WI38 (cell line): ENCODE data around the gene MRPL41.
"Not testable (repeated sequence)": the region's sequence is repeated elsewhere in the genome, so short reads cannot be mapped to it uniquely, and the experiment has no call there.

Experiments
- H3K4me3 ChIP-seq: 2 replicates; pipeline ENCODE4 v1.5.1; 2011; ENCODE audit warnings: low read depth, mild to moderate bottlenecking, control low read depth, low read length
- CTCF ChIP-seq: IDR thresholded peaks from 2 replicates; pipeline ENCODE4 v1.5.1; 2012; ENCODE audit warnings: low read depth, mild to moderate bottlenecking, control low read depth, low read length

Gene MRPL41

GRCh38 chr9:137564817-137565411 is 13.2 kb downstream of the MRPL41 start:
- no peak overlapping the region for H3K4me3 ChIP-seq
- no peak for TF ChIP-seq CTCF

- not testable (repeated sequence) for H3K4me3 ChIP-seq
Observed at GRCh38 chr9:137568445-137568844, 16.8 kb downstream of the MRPL41 start.

GRCh38 chr9:137569609-137570203 is 18.0 kb downstream of the MRPL41 start:
- no peak overlapping the region for H3K4me3 ChIP-seq
- no peak for TF ChIP-seq CTCF

DNA sequence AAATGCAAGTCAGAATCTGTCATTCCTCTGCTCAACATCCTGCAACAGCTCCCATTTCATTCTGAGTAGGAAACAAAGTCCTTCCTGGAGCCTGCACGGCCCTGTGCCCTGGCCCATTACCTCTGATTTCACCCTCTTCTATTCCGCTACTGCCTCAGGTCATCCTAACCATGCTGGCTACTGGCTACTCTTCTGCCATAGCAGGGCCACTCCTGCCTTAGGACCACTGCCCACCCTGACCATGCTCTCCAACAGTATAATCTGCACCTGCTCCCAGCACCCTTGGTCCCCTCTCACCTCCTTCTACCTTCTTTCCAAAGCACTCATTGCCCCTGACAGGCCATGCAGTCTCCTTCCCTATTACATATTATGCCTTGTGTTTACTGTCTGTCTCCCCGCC is 18.9 kb downstream of the MRPL41 start:
- H3K4me3 ChIP-seq, result no peak overlapping the region
- TF ChIP-seq CTCF, result no peak

DNA sequence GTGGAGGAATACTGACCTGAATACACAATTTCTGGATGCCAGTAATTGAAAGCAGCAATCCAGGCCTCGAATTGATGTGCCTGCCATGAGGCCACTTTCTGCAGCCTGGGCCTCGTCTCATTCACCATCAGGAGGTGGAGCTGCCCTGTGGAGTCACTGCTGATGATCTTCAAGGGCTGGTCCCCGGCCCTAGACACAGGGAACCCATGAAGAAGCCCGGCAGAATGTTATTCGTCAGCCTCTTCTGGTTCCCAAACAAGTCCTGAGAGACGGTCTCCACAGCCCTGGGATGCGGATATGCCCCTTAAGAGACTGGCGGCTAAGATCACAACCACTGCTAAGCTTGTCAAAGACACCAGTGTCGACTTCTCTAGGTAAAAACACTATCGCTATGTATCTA is 22.5 kb downstream of the MRPL41 start:
- no peak for TF ChIP-seq CTCF
- no peak overlapping the region for H3K4me3 ChIP-seq

DNA sequence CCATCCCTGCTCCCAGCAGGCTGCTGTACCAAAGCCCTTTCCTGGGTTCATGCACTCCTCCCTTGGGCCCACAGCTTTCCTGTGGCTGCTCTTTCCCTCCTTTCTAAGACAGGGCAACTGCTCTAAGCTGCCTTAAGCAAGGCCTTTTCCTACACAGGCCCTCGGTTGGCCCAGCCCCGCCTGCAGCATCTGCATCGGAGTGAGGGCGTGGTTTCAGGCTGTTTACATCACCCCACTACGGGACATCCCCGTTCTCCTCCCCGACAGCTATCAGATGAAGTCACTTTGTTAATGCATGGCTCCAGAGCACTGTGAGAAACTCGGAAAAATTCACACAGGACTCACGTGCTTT is 23.7 kb downstream of the MRPL41 start:
- no peak for TF ChIP-seq CTCF
- H3K4me3 ChIP-seq, result no peak overlapping the region

DNA sequence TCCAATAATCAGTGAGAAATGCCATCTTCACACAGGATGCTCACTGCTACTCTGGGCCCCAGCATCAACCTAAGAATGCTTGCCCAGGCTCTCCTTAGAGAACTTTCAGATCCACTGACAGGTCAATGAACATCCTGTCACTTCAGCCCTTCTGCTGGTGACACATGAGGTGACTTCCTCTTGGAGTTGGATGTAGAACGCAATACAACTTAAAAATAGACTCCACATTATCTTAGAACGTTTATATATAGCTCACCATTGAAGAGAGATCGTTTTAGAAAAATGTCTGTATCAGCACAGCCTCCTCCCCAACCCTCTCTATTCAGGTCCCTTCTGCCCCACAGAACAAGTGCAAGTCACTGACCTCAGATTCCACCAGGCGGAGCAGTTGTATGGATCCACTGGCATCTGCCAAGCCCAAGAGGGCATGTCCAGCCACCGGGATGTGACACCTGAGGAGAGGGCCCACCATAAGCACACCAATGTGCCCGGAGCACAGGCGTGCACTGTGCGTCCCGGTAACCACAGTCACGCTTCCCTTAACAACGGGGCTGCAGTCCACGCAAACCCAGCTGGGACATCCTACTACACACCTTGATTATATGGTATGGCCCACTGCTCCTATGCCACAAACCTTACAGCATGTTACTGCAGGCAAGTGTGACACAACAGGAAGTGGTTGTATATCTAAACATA is 24.2 kb downstream of the MRPL41 start:
- no peak for TF ChIP-seq CTCF
- no peak overlapping the region for H3K4me3 ChIP-seq
